Adipose tissue (tissue), 3 donors: ENCODE data around the gene MLLT3. TPM values are rescaled to one million over a fixed set of nuclear protein-coding genes. Genes with fewer than 3 reads are reported as not detected.

Experiments used
- H3K27ac ChIP-seq: one replicate; pipeline ENCODE4 v1.5.1; 2013; ENCODE audit warnings: low read depth, low read length
- WGBS, 3 donors: extraction: QIAGEN DNeasy Blood & Tissue Kit; methylation state at CpG; one replicate each; pipeline ENCODE4 v1.1.7; 2013; 5-methylcytosine and 5-hydroxymethylcytosine counted together
- polyA plus RNA-seq, 3 donors: library from polyadenylated mRNA; stranded (reverse); fragments of 200-250 nt; gene quantifications; one replicate each; pipeline ENCODE4 v1.2.3, GENCODE V29; 2013
- donor health status: healthy with polysubstance abuse.
- donor health status: Bipolar disorder and iron deficiency.
- donor health status: healthy.

The MLLT3 gene
- polyA plus RNA-seq, 3 donors: 2.5 to 10.7 (median 5.9) TPM

DNA sequence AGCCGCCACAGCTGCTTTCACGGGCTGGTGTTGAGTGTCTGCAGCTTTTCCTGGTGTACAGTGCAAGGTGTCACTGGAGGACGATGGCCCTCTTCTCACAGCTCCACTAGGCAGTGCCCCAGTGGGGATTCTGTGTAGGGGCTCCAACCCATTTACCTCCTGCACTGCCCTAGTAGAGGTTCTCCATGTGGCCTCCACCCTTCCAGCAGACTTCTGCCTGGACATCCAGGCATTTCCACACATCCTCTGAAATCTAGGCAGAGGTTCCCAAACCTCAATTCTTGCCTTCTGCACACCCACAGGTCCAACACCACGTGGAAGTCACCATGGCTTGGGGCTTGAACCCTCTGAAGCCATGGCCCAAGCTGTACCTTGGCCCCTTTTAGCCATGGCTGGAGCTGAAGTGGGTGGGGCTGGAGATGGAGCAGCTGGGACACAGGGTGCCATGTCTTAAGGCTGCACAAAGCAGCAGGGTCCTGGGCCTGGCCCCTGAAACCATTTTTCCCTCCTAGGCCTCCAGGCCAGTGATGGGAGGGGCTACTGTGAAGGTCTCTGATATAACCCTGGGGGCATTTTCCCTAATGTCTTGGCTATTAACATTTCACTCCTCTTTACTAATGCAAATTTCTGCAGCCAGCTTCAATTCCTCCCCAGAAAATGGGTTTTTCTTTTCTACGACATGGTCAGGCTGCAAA, 82.0 kb downstream of the MLLT3 start:
- WGBS, 3 donors: 93 to 96% (median 94%) methylated on average over 5 of the region's 5 CpGs
- H3K27ac ChIP-seq: no peak overlapping the region

DNA sequence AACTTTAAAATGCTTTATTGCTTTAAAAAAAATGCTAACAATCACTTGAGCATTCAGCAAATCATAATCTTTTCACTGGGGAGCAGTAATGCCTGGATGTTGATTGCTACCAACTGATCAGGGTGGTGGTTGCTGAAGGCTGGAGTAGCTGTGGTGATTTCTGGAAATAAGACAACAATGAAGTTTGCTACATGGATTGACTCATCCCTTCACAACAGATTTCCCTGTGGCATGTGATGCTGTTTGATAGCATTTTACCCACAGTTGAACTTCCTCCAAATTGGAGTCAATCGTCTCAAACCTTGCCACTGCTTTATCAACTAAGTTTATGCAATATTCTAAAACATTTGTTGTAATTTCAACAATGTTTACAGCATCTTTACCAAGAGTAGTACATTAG, 83.3 kb downstream of the MLLT3 start:
- H3K27ac ChIP-seq: no peak overlapping the region
- WGBS, 3 donors: 45 to 76% (median 58%) methylated on average over 1 of the region's 1 CpG

DNA sequence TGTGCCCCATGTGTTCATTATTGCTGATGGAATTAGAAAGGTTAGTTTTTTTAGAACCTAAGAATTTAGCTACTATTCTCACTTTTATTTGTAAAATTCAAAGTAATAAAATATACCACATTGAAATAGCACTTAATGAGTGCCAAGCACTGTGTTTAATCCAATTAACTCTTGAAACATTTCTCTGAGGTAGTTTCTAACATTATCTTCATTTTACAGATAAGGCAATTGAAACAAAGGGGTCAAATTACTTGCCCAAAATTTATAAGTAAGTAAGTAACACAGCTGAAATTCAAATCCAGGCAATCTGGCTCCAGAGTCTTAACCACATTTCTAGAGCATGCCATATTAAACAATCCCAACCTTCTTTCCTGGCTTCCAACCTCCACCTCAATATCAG, 84.2 kb downstream of the MLLT3 start:
- H3K27ac ChIP-seq: no peak overlapping the region

DNA sequence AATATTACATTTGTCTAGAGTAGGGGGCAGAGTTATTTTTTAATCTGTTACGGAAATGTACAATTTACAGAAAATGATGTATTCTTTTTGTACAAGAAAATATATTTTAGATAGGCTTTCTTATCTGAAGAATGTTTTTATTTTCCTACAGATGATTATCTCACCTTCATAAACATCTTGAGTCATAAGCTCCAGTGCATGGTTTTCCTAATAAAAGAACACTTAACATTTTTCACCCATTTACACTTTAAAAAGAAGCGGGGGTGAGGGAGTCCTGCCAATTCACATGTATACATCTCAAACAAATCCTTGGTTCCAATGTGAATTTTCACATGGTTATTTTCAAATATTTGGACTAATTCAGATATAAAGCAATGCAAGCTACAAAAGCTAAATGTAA, 85.0 kb downstream of the MLLT3 start:
- 45 to 60% (median 46%) methylated on average over 2 of the region's 2 CpGs for WGBS, 3 donors
- H3K27ac ChIP-seq: no peak overlapping the region

DNA sequence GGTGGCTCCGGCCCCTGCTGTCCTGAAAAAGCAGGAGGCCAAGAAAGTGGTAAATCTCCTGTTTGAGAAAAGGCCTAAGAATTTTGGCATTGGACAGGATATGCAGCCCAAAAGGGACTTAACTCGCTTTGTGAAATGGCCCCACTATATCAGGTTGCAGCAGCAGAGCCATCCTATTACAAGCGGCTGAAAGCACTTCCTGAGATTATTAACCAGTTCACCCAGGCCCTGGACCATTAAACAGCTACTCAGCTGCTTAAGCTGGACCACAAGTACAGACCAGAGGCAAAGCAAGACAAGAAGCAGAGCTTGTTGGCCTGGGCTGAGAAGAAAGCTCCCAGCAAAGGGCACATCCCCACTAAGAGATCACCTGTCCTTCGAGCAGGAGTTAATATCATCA, 89.7 kb downstream of the MLLT3 start:
- no peak overlapping the region for H3K27ac ChIP-seq
- WGBS, 3 donors: 94 to 99% (median 94%) methylated on average over 4 of the region's 4 CpGs

DNA sequence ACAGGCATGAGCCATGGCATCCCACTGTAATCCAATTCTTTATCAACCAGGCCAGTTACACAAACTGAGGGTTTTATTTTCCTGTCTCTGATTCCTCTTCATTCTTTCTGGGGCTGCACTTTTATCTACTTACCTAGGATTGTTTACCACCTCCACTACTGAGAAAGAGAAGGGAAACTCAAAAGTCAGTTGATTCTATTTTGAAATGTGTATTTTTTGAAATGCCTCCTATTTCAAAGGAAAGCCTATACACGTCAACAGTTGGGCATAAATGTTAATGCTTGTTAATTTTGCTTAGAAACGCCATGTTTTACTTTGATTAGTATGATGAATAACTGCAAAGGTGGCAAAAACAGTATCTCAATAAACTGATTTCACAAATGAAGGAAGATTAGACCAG, 92.5 kb downstream of the MLLT3 start:
- 68 to 80% (median 72%) methylated on average over 2 of the region's 2 CpGs for WGBS, 3 donors
- no peak overlapping the region for H3K27ac ChIP-seq

DNA sequence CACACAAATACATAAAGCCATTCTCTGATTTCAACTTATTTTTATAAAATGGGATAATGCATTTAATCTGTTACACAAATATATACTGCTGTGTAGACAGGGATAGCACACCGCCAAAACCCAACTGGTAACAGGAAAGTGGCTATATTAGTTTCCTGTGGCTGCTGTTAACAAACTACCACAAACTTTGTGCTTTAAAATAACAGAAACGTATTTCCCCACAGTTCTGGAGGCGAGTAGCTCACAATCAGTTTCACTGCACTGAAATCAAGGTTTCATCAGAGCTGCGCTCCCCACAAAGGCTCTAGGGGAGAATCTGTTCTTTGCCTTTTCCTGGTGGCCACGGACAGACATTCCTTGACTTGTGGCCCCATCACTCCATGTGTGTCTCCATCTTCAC, 94.0 kb downstream of the MLLT3 start:
- 61 to 93% (median 67%) methylated on average over 5 of the region's 5 CpGs for WGBS, 3 donors
- no peak overlapping the region for H3K27ac ChIP-seq

DNA sequence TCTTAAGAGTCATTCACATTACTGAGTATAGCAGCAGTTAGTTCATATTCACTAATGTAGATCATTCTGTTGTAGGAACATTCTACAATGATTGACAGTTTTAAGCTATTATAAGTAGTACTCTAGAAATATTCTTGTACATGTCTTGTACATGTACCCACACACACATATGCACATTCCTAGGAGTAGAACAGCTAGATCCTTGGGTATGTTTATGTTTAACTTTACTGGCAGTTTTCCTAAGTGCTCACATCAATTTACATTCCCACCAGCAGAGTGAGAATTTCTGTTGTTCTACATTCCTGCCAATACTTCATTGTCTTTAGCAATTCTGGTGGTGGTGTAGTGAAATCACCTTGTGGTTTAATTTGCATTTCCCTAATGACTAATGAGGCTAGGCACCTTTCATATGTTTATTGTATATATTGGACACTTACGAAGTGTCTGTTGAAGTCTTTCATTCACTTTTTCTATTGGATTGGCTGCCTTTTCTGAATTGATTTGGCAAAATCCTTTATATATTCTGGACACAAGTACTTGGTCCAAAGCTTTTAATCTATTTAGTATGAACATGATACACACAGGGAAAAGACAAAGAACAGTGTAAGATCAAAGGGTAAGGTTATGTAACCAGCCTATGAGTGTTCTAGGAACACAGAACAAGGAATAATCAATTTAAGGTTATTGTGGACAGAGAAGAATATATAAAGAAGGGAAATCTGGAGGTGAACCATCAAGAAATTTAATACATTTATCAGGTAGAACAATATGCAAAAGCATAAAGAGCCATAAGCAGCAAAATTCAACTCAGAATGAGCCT, 95.6 kb downstream of the MLLT3 start:
- WGBS, 3 donors: 84 to 89% (median 88%) methylated on average over 1 of the region's 1 CpG
- H3K27ac ChIP-seq: no peak overlapping the region

DNA sequence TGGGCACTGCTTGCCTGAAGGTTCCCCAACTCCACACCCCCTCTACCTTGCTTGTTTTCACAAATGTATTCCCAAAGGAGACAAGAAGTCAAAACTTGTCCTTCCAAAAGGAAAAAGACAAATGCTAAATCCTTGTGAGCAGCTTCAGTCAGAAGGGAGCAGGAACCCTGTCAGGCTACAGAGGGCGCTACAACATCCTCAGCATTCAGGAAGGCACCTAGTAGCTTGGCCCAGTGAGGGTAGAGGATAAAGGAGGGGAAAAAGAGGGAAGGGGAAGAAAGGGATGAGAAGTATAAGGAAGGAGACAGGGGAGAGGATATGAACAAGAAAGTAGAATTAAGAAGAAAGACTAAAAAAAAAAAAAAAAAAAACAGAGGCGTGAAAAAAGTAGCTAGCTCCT, 97.5 kb downstream of the MLLT3 start:
- no peak overlapping the region for H3K27ac ChIP-seq
- 88 to 97% (median 93%) methylated on average over 2 of the region's 2 CpGs for WGBS, 3 donors

DNA sequence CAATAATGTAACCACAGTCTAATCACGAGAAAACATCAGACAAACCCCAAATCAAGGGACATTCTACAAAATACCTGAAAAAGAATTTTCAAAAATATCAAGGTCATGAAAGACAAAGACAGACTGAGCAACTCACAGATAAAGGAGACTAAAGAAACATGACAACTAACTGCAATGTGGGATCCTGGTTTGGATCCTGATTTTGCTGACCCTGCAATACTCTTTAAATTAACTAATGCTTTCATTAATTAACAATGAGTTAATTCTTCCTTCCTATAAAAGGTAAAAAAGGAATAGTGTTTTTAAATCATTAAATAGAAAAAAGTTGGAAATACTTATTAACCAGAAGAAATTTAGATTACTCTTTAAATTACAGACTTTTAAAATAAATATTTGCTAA, 103.6 kb downstream of the MLLT3 start:
- 89 to 100% (median 97%) methylated on average over 1 of the region's 1 CpG for WGBS, 3 donors
- H3K27ac ChIP-seq: no peak overlapping the region

DNA sequence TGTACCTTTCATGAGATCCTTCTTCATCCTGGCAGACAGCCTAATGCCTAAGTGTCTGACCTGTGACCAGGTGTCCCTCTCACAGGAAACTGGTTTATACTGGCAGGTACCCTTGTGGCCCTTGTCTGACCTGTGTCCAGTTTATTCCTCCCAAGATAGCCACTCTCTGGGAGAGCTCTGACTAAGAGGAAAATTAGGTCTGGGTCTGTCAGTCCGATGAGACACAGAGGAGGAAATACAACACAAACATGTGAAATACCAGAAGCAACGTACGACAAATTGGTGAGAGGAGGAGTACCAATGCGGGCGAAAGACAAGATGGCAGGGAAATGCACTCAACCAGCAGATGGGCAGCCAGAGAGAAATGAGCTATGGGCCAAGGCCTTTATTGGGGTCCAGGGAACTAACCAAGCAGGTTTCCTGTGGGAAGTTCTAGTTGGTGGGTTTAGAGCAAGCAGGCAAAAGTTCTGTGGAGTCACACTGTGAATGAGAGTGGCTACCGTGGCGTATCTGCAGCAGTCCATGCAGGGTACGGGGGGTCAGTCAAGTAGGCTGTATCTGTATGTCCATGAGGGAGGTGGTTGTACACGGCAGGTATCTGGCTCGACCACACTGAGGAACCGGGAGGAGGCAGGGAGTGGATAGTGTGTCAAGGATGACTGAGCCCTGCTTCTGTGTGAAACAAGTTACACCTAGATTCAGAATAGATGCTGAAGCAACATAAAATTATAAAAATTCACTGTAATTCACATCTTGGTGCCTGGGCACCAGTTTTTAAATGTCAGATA, 109.0 kb downstream of the MLLT3 start:
- 90 to 95% (median 91%) methylated on average over 11 of the region's 11 CpGs for WGBS, 3 donors
- no peak overlapping the region for H3K27ac ChIP-seq

DNA sequence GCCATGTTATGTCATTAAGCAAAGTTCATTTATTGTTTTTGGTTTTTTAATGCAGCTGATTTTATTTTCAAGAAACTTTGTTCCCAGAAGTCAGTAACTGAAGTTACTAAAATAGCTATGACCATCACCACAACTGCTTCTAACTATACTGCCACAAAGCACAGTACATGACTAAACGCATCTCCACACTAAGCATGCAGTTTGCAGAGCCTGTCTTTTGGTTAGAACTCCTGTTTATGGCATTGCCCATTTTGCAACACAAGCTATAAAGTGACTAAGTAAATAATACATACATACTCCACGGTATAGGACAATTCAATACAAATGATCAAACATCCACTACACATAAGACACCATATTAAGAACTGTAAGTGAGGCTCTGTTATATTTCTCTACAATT, 109.7 kb downstream of the MLLT3 start:
- no peak overlapping the region for H3K27ac ChIP-seq
- WGBS, 3 donors: 68 to 84% (median 73%) methylated on average over 2 of the region's 2 CpGs

DNA sequence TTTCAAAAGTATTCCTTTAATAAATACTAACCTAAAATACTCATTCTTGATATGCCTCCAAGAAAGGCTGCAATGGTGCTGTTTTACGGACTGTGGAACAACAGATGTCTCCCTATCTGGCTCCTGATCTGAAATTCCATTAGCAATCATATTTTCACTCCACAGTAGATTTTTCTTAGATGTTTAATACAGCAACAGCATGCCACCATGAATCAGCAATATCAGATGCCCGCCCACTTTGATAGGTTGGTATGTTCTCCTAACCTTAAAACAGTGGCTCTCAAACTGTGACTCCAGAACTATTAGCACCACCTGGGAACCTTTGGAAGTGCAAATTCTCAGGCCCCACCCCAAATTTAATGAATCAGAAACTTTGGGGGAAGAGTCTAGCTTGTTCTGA, 110.2 kb downstream of the MLLT3 start:
- 56 to 64% (median 59%) methylated on average over 2 of the region's 2 CpGs for WGBS, 3 donors
- H3K27ac ChIP-seq: no peak overlapping the region

DNA sequence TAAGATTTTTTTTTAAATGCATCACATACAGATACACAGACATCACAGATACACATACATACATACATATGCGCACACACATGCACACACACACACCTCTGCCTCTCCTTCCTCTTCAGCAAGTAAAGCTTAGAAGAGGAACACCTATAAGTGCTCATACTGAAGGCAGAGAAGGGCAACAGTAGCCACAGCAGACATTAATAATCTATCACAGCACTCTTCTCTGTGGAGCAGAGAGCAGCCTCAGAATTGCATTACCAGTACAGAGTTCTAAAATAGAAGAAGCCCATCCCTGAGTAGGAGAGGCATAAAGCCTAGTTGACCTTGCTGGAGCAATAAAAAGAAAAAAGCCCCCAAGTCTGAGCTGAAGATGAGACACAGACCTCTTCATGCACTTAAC, 110.6 kb downstream of the MLLT3 start:
- WGBS, 3 donors: 88 to 100% (median 95%) methylated on average over 1 of the region's 1 CpG
- H3K27ac ChIP-seq: no peak overlapping the region

DNA sequence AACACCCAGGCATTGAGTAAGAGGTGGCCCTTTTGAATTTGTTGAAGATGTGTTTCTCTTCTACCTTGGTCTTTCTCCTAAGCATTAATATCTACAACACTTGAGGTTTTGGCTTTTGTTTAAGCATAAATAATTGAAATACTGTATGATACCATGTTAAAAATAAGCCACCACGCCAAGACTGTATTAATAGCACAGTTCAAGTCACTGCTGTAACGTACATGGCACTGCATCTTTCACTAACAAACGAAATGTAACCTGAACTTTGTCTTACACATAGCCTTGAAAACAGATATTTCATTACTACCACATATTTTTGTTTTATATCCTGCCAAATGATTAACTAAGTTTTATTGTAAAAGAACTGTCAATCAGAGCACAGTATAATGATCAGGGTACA, 112.8 kb downstream of the MLLT3 start:
- no peak overlapping the region for H3K27ac ChIP-seq
- 82 to 96% (median 95%) methylated on average over 3 of the region's 3 CpGs for WGBS, 3 donors

DNA sequence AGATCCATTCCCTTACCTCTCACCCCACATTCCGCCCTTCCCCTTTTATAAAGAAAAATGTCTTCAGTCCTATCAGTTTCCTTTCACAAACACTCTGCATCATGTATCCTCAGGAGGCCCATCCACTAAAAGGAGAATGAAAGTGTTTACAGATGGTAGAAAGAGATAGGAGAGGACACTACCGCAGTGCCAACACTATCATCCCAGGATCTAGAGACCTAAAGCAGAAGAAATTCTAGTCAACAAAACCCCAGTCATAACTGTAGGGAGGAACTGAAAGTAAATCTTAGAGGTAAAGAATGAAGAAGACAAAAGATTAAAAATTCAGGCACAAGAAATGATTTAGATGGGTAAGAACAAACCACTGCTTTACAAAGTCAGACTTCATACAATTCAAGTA, 114.1 kb downstream of the MLLT3 start:
- WGBS, 3 donors: 51 to 83% (median 55%) methylated on average over 2 of the region's 2 CpGs
- no peak overlapping the region for H3K27ac ChIP-seq

DNA sequence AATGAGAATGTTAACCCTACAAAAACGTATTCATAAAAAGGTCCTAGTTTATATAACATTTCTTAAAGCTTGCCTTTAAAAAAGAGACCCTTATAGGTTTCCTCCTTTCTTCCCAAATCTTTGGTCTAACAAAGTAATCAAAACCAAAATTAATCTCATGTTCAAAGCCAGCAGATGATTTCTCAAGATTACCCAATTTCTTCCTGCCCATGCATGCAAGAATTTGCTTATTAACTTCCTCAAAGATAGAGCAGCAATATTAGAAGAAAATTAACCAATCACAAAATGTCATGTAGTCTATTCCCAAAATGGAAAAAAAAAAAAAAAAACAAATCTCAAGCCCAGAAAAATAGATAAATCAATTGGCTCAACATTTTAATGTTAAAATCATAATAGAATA, 114.9 kb downstream of the MLLT3 start:
- no peak overlapping the region for H3K27ac ChIP-seq
- 0 to 35% (median 0%) methylated on average over 1 of the region's 1 CpG for WGBS, 3 donors

DNA sequence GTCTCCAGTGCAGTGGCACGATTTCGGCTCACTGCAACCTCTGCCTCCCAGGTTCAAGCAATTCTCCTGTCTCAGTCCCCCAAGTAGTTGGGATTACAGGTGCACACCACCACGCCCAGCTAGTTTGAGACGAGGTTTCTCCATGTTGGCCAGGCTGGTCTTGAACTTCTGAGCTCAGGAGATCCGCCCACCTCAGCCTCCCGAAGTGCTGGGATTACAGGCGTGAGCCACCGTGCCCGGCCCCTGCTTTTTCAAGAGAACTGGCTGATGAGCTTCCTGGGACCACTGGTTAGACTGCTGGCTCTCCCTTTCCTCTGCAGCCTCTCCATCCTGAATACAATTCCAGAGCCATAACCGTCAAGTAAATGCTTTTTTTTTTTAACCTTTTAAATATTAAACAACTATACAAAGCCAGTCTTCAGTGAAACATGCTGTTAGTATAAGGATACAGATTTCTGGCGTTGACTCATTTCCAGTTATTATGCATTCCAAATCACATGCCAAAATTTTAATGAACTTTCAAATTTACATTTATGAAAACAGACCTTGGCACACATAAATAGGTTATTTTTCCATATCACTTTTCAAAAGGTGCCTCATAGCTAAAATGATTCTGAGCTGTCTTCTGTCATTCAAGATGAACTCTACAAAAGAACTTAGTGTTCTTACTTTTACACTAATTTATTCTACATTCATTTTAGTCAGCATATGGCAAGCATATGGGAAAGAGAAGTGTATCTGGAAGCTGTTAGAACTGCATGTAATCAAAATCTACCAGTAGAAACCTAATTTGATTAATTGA, 116.0 kb downstream of the MLLT3 start:
- WGBS, 3 donors: 85 to 87% (median 87%) methylated on average over 11 of the region's 11 CpGs
- no peak overlapping the region for H3K27ac ChIP-seq

DNA sequence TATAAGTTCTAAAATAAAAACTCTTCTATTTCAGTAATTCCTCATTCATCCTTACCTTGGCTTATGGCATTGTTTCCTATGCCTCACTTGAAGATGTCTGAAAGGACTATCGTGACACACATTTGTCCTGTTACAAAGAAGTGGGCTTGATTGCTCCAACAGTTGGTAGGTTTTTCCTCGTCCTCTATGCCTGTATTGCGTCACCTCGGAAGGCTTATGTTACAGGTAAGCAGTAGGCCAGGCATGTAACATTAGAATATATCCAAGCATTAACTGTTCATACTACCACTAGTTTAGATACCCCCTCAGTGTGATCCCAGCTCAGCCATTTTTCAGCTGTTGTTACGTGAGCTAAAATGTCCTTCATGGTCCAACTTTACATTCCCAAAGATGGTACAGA, 116.7 kb downstream of the MLLT3 start:
- no peak overlapping the region for H3K27ac ChIP-seq
- 86 to 97% (median 93%) methylated on average over 5 of the region's 5 CpGs for WGBS, 3 donors
